Calu3 (cell line): ENCODE measurements around the gene TDP1. TPM values are rescaled to one million over a fixed set of nuclear protein-coding genes. Genes with fewer than 3 reads are reported as not detected.

Experiments
- BruUV-seq: library from RNA; stranded (reverse); fragments of 400-500 nt; replicated peaks from 2 replicates; lab custom pipeline; 2021; lab: Mats Ljungman, UMichigan
- CTCF ChIA-PET: fragments of 300-600 bp; sonication (Branson Sonifier 250); formaldehyde crosslinking; loops from one replicate; lab custom pipeline; 2022; ENCODE audit warnings: antibody characterized with exemption; lab: Charles Lee
- DNase-seq: peaks from one replicate; pipeline ENCODE4 v3.0.0; 2022
- H3K27ac Mint-ChIP-seq: one replicate; pipeline ENCODE4 v1.8.0; 2022; ENCODE audit warnings: mixed read lengths; ENCODE audit not compliant: unreplicated experiment
- H3K27me3 Mint-ChIP-seq: one replicate; pipeline ENCODE4 v1.8.0; 2022; ENCODE audit warnings: mixed read lengths; ENCODE audit not compliant: unreplicated experiment
- H3K36me3 Mint-ChIP-seq: one replicate; pipeline ENCODE4 v1.8.0; 2022; ENCODE audit warnings: mild to moderate bottlenecking, moderate library complexity, mixed read lengths; ENCODE audit not compliant: insufficient read depth, unreplicated experiment
- H3K4me1 Mint-ChIP-seq: one replicate; pipeline ENCODE4 v1.8.0; 2022; ENCODE audit warnings: mild to moderate bottlenecking, low read depth, mixed read lengths; ENCODE audit not compliant: unreplicated experiment
- H3K4me3 Mint-ChIP-seq: one replicate; pipeline ENCODE4 v1.8.0; 2022; ENCODE audit warnings: mild to moderate bottlenecking, low read depth, moderate library complexity, mixed read lengths; ENCODE audit not compliant: unreplicated experiment
- H3K9me3 Mint-ChIP-seq: one replicate; pipeline ENCODE4 v1.8.0; 2022; ENCODE audit warnings: low read depth, mixed read lengths; ENCODE audit not compliant: unreplicated experiment
- intact Hi-C: fragments of 100-400 bp; cut with micrococcal nuclease; formaldehyde crosslinking; loops from one replicate; pipeline ENCODE4 v1.10.0; 2022; ENCODE audit not compliant: unreplicated experiment
- total RNA-seq: library from RNA; stranded (reverse); gene quantifications from 2 replicates; pipeline ENCODE4 v1.2.3, GENCODE V29; 2022
- TF ChIP-seq, protein P1 (sequence below): fragments of 200-600 bp; IDR thresholded peaks from one replicate; pipeline ENCODE4 v1.8.0; 2022; ENCODE audit warnings: antibody characterized with exemption; ENCODE audit not compliant: unreplicated experiment

TDP1 gene
- total RNA-seq, 1 experiment from 2014 or later, result 24.4 TPM

DNA sequence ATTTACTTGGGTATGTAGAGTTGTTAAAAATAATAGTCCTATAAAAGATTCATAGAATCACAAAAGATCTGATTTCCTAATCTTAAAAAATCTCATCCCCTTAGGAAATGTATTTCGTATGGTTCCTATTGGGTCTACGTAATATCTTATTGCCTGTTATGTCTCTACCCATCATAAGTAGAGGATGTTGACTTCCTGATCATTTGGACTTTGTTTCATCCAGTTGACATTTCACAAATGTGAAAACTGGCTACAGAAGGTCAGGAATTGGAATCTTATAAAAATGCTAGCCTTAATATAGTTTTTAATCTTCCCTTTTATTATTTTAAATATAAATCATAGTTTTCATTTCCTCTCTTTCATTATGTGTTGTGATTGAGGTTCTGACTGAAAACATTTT is 45.2 kb downstream of the TDP1 start:
- Mint-ChIP-seq H3K4me3 (no peak overlapping the region), H3K9me3 (no peaks in the 10 kb centered on the region), H3K27ac (no peak overlapping the region), H3K27me3 (no peaks in the 10 kb centered on the region), H3K4me1 (no peaks in the 10 kb centered on the region), H3K36me3 (peaks cover 5% of the 10 kb centered on the region)
- TF ChIP-seq, protein P1, sequence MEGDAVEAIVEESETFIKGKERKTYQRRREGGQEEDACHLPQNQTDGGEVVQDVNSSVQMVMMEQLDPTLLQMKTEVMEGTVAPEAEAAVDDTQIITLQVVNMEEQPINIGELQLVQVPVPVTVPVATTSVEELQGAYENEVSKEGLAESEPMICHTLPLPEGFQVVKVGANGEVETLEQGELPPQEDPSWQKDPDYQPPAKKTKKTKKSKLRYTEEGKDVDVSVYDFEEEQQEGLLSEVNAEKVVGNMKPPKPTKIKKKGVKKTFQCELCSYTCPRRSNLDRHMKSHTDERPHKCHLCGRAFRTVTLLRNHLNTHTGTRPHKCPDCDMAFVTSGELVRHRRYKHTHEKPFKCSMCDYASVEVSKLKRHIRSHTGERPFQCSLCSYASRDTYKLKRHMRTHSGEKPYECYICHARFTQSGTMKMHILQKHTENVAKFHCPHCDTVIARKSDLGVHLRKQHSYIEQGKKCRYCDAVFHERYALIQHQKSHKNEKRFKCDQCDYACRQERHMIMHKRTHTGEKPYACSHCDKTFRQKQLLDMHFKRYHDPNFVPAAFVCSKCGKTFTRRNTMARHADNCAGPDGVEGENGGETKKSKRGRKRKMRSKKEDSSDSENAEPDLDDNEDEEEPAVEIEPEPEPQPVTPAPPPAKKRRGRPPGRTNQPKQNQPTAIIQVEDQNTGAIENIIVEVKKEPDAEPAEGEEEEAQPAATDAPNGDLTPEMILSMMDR, result no peak
- no TSS peak for BruUV-seq
- no peak for DNase-seq
- intact Hi-C loops, result no loop called here
- CTCF ChIA-PET, result no interaction called here

DNA sequence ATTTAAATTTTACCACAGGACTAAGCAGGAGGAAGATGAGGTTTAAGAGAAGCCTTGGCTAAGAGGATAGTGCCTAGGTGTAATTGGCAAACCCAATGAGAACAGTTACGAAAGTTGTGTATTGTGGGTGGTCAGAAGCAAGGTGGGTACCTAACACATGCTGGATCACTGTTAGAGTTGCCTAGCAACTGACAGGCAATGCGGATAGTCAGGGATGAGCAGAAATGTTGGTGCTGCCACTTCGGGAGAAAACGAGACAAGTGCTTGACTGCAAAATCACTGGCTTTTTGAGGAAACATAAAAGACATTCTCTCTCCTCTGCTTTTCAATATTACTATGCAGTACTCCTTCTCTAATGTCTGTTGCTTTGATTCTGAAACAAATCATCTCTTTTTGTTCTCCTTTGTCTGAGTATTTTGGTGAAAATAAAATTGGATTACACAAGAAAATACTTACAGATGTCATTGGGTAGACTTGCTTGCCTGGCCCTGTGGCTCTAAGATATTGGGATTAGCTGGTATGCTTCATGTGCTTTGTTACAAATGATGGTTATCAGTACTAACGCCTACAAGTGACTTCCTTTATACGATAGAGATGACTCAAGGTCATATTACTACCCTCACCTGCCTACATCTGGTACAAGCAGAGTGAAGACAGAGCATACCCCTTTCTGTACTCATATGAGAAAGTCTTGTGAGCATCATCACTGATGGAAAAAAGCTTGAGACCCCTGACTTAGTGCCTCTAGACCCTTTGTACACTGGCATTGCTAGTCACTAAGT is 48.0 kb downstream of the TDP1 start:
- Mint-ChIP-seq H3K4me1 (no peaks in the 10 kb centered on the region), H3K36me3 (peaks cover 7% of the 10 kb centered on the region), H3K27ac (no peak overlapping the region), H3K4me3 (no peak overlapping the region), H3K27me3 (no peaks in the 10 kb centered on the region), H3K9me3 (no peaks in the 10 kb centered on the region)
- intact Hi-C loops, result no loop called here
- TF ChIP-seq, protein P1, result no peak
- no peak for DNase-seq
- no TSS peak for BruUV-seq
- CTCF ChIA-PET, result no interaction called here

DNA sequence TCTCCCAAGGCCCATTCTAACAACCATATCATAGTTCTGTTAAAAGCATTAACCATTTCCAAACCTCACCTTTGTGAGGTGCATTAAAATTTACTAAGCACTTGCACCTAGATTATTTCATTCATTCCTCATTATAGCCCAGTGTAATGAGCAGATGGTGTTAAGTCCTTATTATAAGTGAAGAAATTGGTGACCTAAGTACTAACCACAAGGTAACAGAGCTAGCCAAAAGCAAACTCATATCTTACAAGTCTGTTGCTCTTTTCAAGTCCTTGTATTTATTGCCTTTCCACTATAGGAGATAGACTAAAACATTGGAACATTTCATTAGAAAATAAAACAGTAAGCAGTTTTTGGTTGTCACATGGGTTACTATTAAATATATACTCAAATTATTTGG is 49.7 kb downstream of the TDP1 start:
- no peak overlapping the region for H3K27ac Mint-ChIP-seq
- no peaks in the 10 kb centered on the region for H3K27me3 Mint-ChIP-seq
- peaks cover 7% of the 10 kb centered on the region for H3K36me3 Mint-ChIP-seq
- intact Hi-C loops, result no loop called here
- TF ChIP-seq, protein P1, result no peak
- BruUV-seq, result no TSS peak
- H3K4me3 Mint-ChIP-seq, result no peak overlapping the region
- CTCF ChIA-PET, result no interaction called here
- H3K9me3 Mint-ChIP-seq, result no peaks in the 10 kb centered on the region
- no peak for DNase-seq
- H3K4me1 Mint-ChIP-seq, result no peaks in the 10 kb centered on the region

DNA sequence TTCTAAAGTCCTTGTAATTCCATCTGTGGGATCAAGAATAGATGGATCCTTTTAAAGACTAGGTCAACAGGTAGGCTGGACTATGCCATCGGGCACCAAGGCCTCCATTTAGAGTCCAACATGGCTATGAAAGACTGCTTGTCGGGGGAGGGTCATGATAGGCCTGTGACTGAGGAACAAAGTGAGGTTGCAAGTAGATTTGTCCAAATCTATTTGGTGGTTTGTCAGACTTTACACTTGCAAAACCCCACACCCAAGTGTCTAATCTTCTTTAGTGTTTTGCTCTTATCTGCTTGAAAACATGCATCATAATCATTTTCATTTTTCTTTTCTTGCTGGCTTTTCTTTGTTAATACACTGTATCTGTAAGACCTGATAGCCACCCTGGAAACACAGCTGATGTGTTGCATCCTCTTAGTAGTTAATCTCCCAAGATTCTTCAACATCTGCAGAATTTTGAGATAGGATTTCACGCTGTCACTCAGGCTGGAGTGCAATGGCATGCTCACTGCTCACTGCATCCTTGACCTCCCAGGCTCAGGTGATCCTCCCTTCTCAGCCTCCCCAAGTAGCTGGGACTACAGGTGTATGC is 50.3 kb downstream of the TDP1 start:
- no peak overlapping the region for H3K27ac Mint-ChIP-seq
- no peaks in the 10 kb centered on the region for H3K27me3 Mint-ChIP-seq
- no peaks in the 10 kb centered on the region for H3K4me1 Mint-ChIP-seq
- CTCF ChIA-PET, result no interaction called here
- intact Hi-C loops, result no loop called here
- H3K4me3 Mint-ChIP-seq, result no peak overlapping the region
- no peaks in the 10 kb centered on the region for H3K9me3 Mint-ChIP-seq
- no TSS peak for BruUV-seq
- TF ChIP-seq, protein P1, result no peak
- DNase-seq, result no peak
- H3K36me3 Mint-ChIP-seq, result peaks cover 8% of the 10 kb centered on the region
